Activated CD8-positive, alpha-beta memory T cell treated with anti-CD3 and anti-CD28 coated beads for 48 hours (primary cell): ENCODE data around the gene OR4C5.
"Not testable (repeated sequence)": the region's sequence is repeated elsewhere in the genome, so short reads cannot be mapped to it uniquely, and the experiment has no call there.

ENCODE experiments used
- DNase-seq, 3 experiments: peaks; one replicate each; pipeline ENCODE4 v3.0.0-alpha.2; 2020; ENCODE audit warnings: low read depth in 2 of 3, low spot score in 2 of 3

OR4C5 gene

GRCh38 chr11:48366365-48366764, at the start of gene OR4C5:
Gene OR4C5 (minus strand): TSS chr11:48366465. CDS start chr11:48366465, 0 bp downstream.
- DNase-seq = no peak

GRCh38 chr11:48384670-48385069, 18.4 kb upstream of the OR4C5 start:
- no peak for DNase-seq

DNA sequence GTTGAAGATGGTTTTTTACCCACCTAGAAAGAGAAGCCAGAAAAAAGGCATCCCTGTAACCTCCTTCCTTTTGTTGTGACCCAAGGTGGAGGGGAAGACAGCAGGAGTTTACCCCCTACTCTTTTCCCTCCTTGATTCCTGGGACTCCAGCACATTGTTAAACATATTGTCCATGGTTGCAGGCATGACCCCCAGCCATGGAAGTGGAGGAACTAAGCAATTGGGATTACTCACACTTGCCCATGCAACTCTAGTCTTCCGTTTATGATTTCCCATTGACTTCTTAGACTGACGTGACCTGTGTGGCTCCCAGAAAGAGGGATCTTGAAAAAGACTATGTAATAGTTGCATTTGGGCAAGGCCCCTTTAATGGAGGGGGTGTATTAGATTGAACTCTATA, 17.9 kb upstream of the OR4C5 start:
- DNase-seq = not testable (repeated sequence)

DNA sequence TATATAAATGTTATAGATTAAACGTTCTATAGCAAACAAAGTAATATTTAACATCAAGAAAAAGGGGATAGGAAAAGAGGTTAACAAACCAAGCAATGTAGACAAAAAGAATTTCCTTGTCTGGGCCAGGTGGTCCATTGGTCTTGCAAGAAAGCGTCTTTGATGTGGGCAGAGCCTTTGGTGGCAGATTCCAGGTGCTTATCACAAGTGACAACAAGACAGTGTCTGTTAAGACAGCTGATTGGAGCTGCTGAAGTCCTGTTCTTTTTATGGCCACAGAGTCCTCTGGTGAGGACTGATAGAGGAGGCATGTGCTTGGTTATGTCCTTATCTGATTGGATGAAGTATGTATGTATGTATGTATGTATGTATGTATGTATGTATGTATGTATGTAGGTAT, 5.0 kb downstream of the OR4C5 start:
- DNase-seq = not testable (repeated sequence)

DNA sequence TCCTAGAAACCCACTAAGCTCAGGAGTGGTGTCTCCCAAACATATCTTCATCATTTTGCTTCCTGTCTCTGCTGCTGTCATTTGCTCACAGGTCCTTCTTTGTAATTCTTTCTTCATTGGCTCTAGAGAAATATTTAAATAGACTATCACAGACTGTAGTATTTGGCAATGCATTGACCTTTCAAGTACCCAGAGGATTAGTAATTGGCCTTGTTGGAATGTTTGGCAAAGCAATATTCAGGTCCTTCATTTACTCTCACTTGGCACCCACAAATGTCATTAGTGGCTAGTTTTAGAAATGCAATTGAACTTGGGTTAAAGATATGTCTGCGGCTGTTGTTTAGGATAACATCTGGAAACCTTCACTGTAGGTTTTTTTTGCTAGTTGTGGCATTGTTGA, 11.6 kb downstream of the OR4C5 start:
- DNase-seq = no peak

- no peak for DNase-seq
Measured at GRCh38 chr11:48354013-48354412, 12.3 kb downstream of the OR4C5 start.

DNA sequence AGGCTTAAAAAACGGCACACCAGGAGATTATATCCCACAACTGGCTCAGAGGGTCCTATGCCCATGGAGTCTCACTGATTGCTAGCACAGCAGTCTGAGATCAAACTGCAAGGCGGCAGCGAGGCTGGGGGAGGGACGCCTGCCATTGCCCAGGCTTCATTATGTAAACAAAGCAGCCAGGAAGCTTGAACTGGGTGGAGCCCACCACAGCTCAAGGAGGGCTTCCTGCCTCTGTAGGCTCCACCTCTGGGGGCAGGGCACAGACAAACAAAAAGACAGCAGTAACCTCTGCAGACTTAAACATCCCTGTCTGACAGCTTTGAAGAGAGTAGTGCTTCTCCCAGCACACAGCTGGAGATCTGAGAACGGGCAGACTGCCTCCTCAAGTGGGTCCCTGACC, 20.0 kb downstream of the OR4C5 start:
- DNase-seq = not testable (repeated sequence)

- not testable (repeated sequence) for DNase-seq
Measured at GRCh38 chr11:48342505-48342904, 23.8 kb downstream of the OR4C5 start.

GRCh38 chr11:48341466-48341865, 24.8 kb downstream of the OR4C5 start:
- DNase-seq = no peak

DNA sequence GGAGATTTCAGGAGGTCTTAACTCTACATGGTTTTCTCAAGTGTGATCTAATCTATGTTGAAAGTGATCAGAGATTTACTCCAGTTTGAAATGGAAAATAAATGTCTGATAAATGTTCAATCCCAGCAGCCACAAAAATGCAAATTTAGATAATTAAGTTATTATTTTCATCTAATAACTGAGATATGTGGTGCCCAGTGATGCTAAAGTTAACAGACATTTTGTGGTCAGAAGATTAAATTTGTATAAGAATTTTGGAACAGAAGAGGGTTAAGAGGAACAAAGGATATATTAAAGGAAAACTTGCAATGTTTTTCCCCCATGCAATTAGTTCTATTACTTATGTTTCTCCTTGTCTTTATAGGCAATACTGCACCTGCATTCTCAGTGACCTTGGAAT, 41.6 kb downstream of the OR4C5 start, which contains the start of gene OR4C3:
TSS of gene OR4C3 (plus strand) at position 301 of the 400 bp plus-strand sequence. CDS start 102 bp downstream, outside the sequence.
- DNase-seq = not testable (repeated sequence)

DNA sequence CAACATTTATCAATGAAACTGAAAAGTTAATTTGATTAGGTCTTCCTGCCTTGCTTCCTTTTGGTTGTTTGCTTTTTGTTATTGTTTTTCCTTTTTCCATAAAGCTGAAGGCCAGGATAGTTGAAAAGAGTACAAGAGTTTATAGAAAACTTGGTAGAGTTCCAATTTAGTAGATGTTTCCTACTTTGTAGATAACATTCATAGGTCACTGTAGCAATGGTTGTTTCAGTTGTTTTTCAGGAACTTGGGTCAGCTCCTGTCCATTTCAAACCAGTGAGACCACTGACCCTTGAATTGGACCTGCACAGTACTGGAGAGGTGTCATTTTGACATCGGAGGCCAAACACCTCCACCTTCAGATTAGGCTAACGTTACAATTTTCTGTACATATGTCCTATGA, 46.5 kb downstream of the OR4C5 start:
- not testable (repeated sequence) for DNase-seq
